Measurements from ENCODE around the gene ADGRV1.

GRCh38 chr5:91136271-91136670 lies 577.7 kb downstream of the ADGRV1 start:
- TF ChIP-seq CTCF (IDR thresholded peaks at IDR 0.05): no peak
- TF ChIP-seq EP300 (IDR thresholded peaks at IDR 0.05; ENCODE audit: low read depth): no peak
- no peak for TF ChIP-seq POLR2A (IDR thresholded peaks at IDR 0.05)
